ENCODE measurements around the gene ARL8A. TPM values are rescaled to one million over a fixed set of nuclear protein-coding genes. Genes with fewer than 3 reads are reported as not detected.
A peak's percentile ranks its signal among the peaks of the same experiment; 100 is the strongest.
"Not testable (repeated sequence)": the region's sequence is repeated elsewhere in the genome, so short reads cannot be mapped to it uniquely, and the experiment has no call there.

Gene ARL8A
- total RNA-seq, 2 donors from 2014 or later, result 71.9 to 76.4 TPM

GRCh38 chr1:202117898-202118371, 26.6 kb downstream of the ARL8A start:
- Mint-ChIP-seq H3K36me3 (ENCODE audit: low read depth) (no peaks in the 10 kb centered on the region), H3K4me3 (no peak overlapping the region), H3K27me3 (peaks cover 14% of the 10 kb centered on the region), H3K4me1 (peaks cover 5% of the 10 kb centered on the region), H3K27ac (no peak overlapping the region)
- DNase-seq (no peak), ATAC-seq (no peak)
- no peaks in the 10 kb centered on the region for H3K9me3 ChIP-seq (ENCODE audit: control insufficient read depth, low read length, poor library complexity, severe bottlenecking)

GRCh38 chr1:202116287-202116686, 28.2 kb downstream of the ARL8A start:
- peaks cover 3% of the 10 kb centered on the region for H3K27me3 Mint-ChIP-seq
- H3K36me3 Mint-ChIP-seq (ENCODE audit: low read depth), result no peaks in the 10 kb centered on the region
- H3K27ac Mint-ChIP-seq, result no peak overlapping the region
- H3K4me1 Mint-ChIP-seq, result peaks cover under 1% of the 10 kb centered on the region
- H3K4me3 Mint-ChIP-seq, result no peak overlapping the region
- DNase-seq (no peak), ATAC-seq (no peak)
- H3K9me3 ChIP-seq (ENCODE audit: control insufficient read depth, low read length, poor library complexity, severe bottlenecking), result no peaks in the 10 kb centered on the region

GRCh38 chr1:202113690-202114300, 30.7 kb downstream of the ARL8A start:
- Mint-ChIP-seq H3K27ac (no peak overlapping the region), H3K4me1 (peaks cover under 1% of the 10 kb centered on the region), H3K27me3 (peaks cover 4% of the 10 kb centered on the region), H3K4me3 (no peak overlapping the region), H3K36me3 (ENCODE audit: low read depth) (no peaks in the 10 kb centered on the region)
- ATAC-seq (no peak), DNase-seq (no peak)
- no peaks in the 10 kb centered on the region for H3K9me3 ChIP-seq (ENCODE audit: control insufficient read depth, low read length, poor library complexity, severe bottlenecking)

- Mint-ChIP-seq H3K27ac (no peak overlapping the region), H3K27me3 (peaks cover 4% of the 10 kb centered on the region), H3K36me3 (ENCODE audit: low read depth) (no peaks in the 10 kb centered on the region), H3K4me3 (no peak overlapping the region), H3K4me1 (peaks cover 2% of the 10 kb centered on the region)
- ATAC-seq, result no peak
- DNase-seq, result no peak
- H3K9me3 ChIP-seq (ENCODE audit: control insufficient read depth, low read length, poor library complexity, severe bottlenecking), result no peaks in the 10 kb centered on the region
Measured at GRCh38 chr1:202112859-202113689, 31.5 kb downstream of the ARL8A start.

GRCh38 chr1:202111589-202111988, 32.9 kb downstream of the ARL8A start:
- not testable (repeated sequence) for H3K27ac Mint-ChIP-seq; H3K4me3 Mint-ChIP-seq; H3K36me3 Mint-ChIP-seq (ENCODE audit: low read depth); H3K9me3 ChIP-seq (ENCODE audit: control insufficient read depth, low read length, poor library complexity, severe bottlenecking); DNase-seq; ATAC-seq; H3K4me1 Mint-ChIP-seq; H3K27me3 Mint-ChIP-seq

- H3K27me3 Mint-ChIP-seq, result peaks cover 8% of the 10 kb centered on the region
- no peaks in the 10 kb centered on the region for H3K36me3 Mint-ChIP-seq (ENCODE audit: low read depth)
- peaks cover 2% of the 10 kb centered on the region for H3K4me1 Mint-ChIP-seq
- H3K27ac Mint-ChIP-seq, result no peak overlapping the region
- H3K4me3 Mint-ChIP-seq, result no peak overlapping the region
- no peaks in the 10 kb centered on the region for H3K9me3 ChIP-seq (ENCODE audit: control insufficient read depth, low read length, poor library complexity, severe bottlenecking)
- DNase-seq (no peak), ATAC-seq (no peak)
Measured at GRCh38 chr1:202110977-202111376, 33.6 kb downstream of the ARL8A start.

- H3K36me3 Mint-ChIP-seq (ENCODE audit: low read depth), result no peaks in the 10 kb centered on the region
- no peak overlapping the region for H3K27ac Mint-ChIP-seq
Measured at GRCh38 chr1:202107801-202108731, 36.5 kb downstream of the ARL8A start.

GRCh38 chr1:202107321-202107761, 37.2 kb downstream of the ARL8A start:
- H3K27ac Mint-ChIP-seq, result no peak overlapping the region

More at GRCh38 chr1:202107801-202108731, 36.5 kb downstream of the ARL8A start:
- DNase-seq (no peak), ATAC-seq (no peak)
- H3K9me3 ChIP-seq (ENCODE audit: control insufficient read depth, low read length, poor library complexity, severe bottlenecking), result no peaks in the 10 kb centered on the region
- Mint-ChIP-seq H3K4me3 (no peak overlapping the region), H3K4me1 (peaks cover 5% of the 10 kb centered on the region), H3K27me3 (peaks cover 14% of the 10 kb centered on the region)

GRCh38 chr1:202106340-202107254, 37.9 kb downstream of the ARL8A start:
- Mint-ChIP-seq H3K4me1 (peaks cover 5% of the 10 kb centered on the region), H3K36me3 (ENCODE audit: low read depth) (no peaks in the 10 kb centered on the region), H3K27me3 (peaks cover 15% of the 10 kb centered on the region), H3K27ac (no peak overlapping the region), H3K4me3 (no peak overlapping the region)
- no peak for ATAC-seq
- no peaks in the 10 kb centered on the region for H3K9me3 ChIP-seq (ENCODE audit: control insufficient read depth, low read length, poor library complexity, severe bottlenecking)
- no peak for DNase-seq

More at GRCh38 chr1:202107321-202107761, 37.2 kb downstream of the ARL8A start:
- no peaks in the 10 kb centered on the region for H3K36me3 Mint-ChIP-seq (ENCODE audit: low read depth)
- DNase-seq (no peak), ATAC-seq (no peak)
- H3K9me3 ChIP-seq (ENCODE audit: control insufficient read depth, low read length, poor library complexity, severe bottlenecking), result no peaks in the 10 kb centered on the region
- no peak overlapping the region for H3K4me3 Mint-ChIP-seq
- peaks cover 5% of the 10 kb centered on the region for H3K4me1 Mint-ChIP-seq
- H3K27me3 Mint-ChIP-seq, result peaks cover 14% of the 10 kb centered on the region

GRCh38 chr1:202105571-202106339, 38.8 kb downstream of the ARL8A start:
- peaks cover 5% of the 10 kb centered on the region for H3K4me1 Mint-ChIP-seq
- DNase-seq (no peak), ATAC-seq (peak; percentile 63)
- H3K27me3 Mint-ChIP-seq, result peaks cover 21% of the 10 kb centered on the region
- H3K36me3 Mint-ChIP-seq (ENCODE audit: low read depth), result no peaks in the 10 kb centered on the region
- H3K27ac Mint-ChIP-seq, result no peak overlapping the region
- no peaks in the 10 kb centered on the region for H3K9me3 ChIP-seq (ENCODE audit: control insufficient read depth, low read length, poor library complexity, severe bottlenecking)
- H3K4me3 Mint-ChIP-seq, result no peak overlapping the region

GRCh38 chr1:202104073-202104472, 40.5 kb downstream of the ARL8A start:
- DNase-seq, result no peak
- Mint-ChIP-seq H3K27ac (no peak overlapping the region), H3K4me3 (no peak overlapping the region), H3K27me3 (peaks cover 18% of the 10 kb centered on the region), H3K4me1 (peaks cover 5% of the 10 kb centered on the region), H3K36me3 (ENCODE audit: low read depth) (no peaks in the 10 kb centered on the region)
- no peaks in the 10 kb centered on the region for H3K9me3 ChIP-seq (ENCODE audit: control insufficient read depth, low read length, poor library complexity, severe bottlenecking)
- ATAC-seq, result no peak

Data from T-helper 17 cell (primary cell).